Raji (cell line): ENCODE data around the gene NEU4.

Experiments
- POLR2A ChIP-seq: IDR thresholded peaks from 2 replicates; pipeline ENCODE4 v1.6.1; 2011; ENCODE audit warnings: low read depth, low read length, control low read depth; ENCODE audit not compliant: insufficient read depth

The NEU4 gene

GRCh38 chr2:241852116-241852980 is 43.4 kb downstream of the NEU4 start:
- TF ChIP-seq POLR2A = no peak

GRCh38 chr2:241852981-241853631 is 44.1 kb downstream of the NEU4 start:
- TF ChIP-seq POLR2A = no peak

- no peak for TF ChIP-seq POLR2A
Observed at GRCh38 chr2:241853651-241854341, 44.8 kb downstream of the NEU4 start.

DNA sequence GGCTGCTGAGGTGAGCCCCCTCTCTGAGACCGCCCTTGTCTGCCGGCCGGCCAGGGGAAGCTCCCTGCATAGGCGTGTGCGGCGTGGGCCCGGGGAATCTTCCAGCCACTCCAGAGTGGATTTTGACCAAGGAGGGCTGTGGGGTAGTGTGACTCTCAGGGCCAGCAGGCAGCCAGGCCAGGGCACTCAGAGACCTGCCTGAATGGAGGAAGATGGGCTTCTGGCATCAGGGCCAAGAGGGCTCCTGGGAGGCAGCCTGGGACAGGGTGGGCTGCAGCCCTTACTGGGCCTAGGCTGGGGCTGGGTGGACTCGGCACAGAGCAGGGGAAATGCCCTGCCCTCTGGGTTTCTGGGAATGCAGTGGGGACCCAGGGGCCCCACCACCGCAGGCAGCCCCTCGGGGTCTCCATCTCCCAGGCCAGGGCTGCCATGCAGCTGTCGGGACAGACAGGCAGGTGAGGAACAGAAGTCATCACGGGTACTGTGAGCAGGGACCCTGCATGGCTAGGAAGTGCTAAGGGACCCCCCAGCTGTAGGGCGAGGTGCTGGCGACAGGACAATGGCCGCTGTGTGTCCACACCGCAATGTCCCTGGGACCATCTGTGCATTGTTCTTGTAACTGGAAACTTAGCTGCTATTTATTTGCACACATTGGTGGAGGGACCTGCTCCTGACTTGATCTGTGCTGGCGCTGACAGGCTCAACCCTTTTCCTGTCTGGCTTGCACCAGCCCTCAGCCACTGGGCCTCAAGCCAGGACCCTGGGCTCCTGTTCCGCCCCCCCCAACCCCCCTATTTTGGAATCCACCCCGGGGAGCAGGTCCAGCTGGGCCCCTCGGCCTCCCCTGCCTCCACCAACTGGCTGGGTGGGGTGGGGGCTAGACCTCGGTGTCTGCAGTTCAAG is 45.6 kb downstream of the NEU4 start:
- no peak for TF ChIP-seq POLR2A

GRCh38 chr2:241855245-241855887 is 46.4 kb downstream of the NEU4 start:
- TF ChIP-seq POLR2A = no peak

DNA sequence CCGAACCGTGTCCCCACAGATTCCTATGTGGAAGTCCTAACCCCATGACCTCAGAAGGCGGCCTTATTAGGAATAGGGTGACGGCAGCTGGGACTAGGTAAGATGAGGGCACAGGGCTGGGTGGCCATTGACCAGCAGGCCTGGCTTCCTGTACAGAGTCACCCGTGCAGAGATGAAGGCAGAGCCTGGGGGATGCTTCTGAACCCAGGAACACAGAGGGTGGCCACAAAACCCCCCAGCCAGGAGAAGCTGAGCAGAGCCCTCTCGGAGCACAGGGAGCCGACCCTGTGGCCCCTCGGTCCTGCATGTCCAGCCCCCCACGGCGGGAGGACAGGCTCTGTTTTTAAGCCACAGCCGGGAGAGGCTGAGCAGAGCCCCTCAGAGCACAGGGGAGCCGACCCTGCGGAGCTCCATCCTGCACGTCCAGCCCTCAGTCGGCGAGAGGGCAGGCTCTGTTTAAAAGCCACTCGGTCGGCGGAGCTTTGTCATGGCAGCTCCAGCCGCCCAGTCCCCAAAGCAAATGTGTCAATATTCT is 47.0 kb downstream of the NEU4 start:
- TF ChIP-seq POLR2A = no peak

GRCh38 chr2:241857041-241857541 is 48.1 kb downstream of the NEU4 start:
- TF ChIP-seq POLR2A = no peak

DNA sequence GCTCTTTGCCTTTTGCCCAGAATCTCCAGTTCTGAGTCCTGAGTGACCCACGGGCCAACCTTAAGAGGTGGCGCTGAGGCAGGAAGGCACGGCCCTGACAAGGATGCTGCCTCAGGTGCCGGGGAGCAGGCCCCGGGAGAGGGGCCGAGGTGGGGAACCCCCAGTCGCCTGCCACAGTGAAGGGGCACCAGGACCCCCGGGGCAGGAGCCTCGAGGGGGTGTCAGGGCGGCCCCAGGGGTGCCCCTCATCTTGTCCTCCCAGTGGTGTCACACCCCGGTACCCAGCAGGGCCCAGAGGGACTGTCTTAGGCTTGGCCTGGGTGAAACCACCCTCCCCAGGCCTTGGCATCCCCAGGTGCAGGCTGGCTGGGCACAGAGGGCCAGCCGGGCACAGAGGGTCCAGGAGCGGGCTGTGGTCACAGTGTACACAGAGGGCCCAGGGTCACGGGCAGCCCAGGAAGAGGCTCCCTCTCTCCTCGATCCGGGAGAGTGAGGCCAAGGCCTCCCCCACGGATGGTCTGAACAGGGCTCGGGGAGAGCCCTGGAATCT is 48.7 kb downstream of the NEU4 start:
- no peak for TF ChIP-seq POLR2A

DNA sequence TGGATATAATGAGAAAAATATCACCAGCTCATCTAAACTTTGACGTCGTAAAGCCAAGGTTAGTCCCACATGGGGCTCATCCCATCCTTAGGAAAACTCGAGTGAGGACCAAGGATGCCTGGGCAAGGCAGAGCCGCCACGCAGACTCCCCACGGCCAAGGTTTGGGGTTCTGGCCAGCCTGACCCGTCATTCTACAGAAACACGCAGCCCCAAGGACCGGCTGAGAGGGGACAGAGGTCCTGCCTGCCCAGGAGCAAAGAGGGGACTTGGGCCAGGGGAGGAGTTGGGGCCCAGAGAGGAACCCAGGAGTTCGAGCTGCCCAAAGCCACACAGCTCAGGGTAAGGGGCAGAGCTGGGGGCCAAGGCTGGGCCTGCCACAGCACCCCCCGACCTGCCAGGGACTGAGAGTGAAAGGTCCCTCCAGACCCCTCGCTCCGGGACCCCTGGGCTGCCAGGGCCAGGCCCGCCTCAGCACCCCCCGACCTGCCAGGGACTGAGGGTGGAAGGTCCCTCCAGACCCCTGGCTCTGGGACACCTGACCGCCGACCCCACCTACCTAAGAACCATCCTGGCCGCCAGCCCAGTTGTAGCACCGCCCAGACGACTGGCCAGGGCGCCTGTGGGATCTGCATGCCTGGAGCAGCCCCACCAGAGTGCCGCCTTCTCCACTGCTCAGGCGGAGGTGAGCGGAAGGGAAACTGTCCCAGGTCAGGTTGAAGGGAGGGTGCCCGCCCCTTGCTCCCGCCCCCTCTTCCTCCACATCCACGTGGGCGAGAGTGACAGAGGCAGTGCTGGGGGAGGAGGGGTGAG is 49.4 kb downstream of the NEU4 start, which contains the start of gene PDCD1:
Gene PDCD1 (minus strand): TSS at position 689 of the 811 bp plus-strand sequence. CDS start 56 bp downstream, at position 633.
- no peak for TF ChIP-seq POLR2A

GRCh38 chr2:241859017-241859435 is 50.0 kb downstream of the NEU4 start:
- no peak for TF ChIP-seq POLR2A

DNA sequence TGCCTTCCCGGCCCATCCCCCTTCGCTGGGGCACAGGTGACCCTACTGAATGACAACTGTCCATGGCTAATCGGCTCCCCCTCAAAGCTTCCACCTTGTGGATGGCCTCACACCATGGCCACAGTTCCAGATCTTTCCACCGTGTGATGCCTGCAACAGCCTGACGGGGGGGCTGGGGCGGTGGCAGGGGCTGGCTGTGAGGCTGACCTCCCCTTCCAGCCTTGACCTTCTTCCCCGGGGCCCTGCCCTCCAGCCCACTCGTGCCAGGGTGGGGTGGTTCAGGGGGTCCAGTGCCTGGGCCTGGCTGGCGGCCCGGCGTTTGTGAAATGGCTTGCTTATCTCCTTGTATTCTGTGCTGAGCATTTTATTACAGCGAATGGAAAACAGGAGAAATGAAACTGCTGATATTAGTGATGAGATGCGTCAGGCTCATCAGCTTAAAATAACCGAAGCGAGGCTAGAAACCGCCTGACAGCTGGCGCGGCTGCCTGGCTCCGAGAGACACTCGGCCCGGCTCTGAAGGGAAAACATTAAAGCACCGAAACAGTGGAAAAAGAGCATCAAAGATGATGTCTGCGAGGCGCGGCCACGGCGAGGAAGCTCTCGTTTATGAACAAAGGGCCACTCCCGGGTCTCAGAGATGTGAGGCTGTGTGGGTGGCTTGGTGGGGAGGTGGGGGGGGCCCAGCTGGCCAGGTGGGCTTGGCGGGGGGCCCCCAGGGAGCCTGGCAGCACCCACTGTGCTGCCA is 50.6 kb downstream of the NEU4 start:
- no peak for TF ChIP-seq POLR2A
